HG03064 (cell line): ENCODE results near the gene OLIG1.

Source experiments
- ATAC-seq: cut with Tn5 transposase; IDR thresholded peaks from one replicate; pipeline ENCODE4 v1.9.1; 2021; ENCODE audit warnings: low read depth; ENCODE audit not compliant: unreplicated experiment

Gene OLIG1

GRCh38 chr21:33069994-33070743 is at the start of gene OLIG1:
OLIG1 (plus strand) TSS chr21:33070141; CDS start chr21:33070247, 106 bp downstream.
- no peak for ATAC-seq

DNA sequence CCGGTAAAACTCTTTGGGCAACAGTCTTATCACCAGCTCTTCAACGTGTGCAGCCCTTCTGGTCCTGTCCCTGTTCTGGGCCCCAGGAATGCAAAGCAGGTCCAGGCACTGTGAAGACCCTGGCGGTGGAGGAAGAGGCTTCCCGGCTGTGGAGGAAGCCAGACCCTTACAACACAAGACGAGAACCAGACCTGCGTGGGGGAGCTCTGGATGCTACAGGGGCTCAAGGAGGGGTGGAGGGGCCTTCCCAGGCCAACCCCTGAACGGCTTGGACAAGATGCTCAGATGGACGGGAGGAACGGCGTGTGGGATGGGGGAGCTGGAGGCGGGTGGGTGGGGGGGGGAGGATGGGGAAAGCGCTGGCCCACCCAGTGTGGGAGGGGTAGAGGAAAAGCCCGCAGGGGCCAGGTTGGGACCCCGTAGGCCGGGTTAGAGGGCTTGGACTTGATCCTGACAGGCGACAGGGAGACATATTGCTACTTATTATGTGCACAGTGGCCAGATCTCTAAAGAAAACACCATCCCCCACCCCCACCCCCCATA is 49.3 kb upstream of the OLIG1 start:
- ATAC-seq, result no peak

DNA sequence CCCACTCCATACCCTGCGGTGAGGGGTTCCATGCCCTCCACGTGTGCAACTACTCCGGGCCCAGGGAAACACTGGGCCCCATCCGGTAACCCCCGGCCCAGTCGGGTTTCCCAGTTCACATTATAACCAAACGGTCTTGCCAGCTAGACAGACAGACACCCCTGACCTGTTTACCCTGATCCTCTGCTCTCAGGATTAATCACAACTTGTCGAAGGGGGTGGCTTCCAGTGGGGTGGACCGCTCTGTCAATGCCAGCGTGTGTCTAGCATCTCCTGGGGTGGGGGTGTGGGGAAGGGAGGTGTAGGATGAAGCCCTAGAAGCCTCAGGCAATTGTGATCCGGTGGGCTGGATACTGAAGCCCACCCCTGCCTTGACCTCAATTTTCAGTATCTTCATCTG is 48.8 kb upstream of the OLIG1 start:
- ATAC-seq, result no peak

GRCh38 chr21:33021667-33022066 is 48.3 kb upstream of the OLIG1 start:
- no peak for ATAC-seq

- ATAC-seq, result no peak
Measured at GRCh38 chr21:33022489-33022827, 47.5 kb upstream of the OLIG1 start.

DNA sequence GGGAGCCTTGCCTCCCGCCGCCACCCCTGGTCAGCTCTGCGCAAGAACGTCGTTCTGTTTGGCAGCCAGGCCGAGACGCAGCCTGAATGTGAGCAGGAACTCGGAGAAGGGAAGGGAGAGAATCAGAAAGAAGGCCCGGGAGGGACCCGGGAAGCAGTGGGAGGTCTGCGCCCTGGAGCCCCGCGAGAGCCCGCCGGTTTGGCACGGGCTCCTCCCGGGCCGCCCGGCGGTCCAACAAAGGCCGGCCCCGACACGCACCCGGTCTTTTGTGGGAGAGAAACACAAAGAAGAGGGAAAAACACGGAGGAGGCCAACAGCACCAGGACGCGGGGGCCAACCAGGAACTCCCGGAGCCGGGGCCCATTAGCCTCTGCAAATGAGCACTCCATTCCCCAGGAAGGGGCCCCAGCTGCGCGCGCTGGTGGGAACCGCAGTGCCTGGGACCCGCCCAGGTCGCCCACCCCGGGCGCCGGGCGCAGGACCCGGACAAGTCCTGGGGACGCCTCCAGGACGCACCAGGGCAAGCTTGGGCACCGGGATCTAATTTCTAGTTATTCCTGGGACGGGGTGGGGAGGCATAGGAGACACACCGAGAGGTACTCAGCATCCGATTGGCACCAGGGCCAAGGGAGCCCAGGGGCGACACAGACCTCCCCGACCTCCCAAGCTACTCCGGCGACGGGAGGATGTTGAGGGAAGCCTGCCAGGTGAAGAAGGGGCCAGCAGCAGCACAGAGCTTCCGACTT is 46.9 kb upstream of the OLIG1 start:
- ATAC-seq, result no peak

DNA sequence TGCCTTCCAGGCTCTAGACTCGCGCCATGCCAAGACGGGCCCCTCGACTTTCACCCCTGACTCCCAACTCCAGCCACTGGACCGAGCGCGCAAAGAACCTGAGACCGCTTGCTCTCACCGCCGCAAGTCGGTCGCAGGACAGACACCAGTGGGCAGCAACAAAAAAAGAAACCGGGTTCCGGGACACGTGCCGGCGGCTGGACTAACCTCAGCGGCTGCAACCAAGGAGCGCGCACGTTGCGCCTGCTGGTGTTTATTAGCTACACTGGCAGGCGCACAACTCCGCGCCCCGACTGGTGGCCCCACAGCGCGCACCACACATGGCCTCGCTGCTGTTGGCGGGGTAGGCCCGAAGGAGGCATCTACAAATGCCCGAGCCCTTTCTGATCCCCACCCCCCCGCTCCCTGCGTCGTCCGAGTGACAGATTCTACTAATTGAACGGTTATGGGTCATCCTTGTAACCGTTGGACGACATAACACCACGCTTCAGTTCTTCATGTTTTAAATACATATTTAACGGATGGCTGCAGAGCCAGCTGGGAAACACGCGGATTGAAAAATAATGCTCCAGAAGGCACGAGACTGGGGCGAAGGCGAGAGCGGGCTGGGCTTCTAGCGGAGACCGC is 46.3 kb upstream of the OLIG1 start:
- no peak for ATAC-seq

GRCh38 chr21:33024201-33025103 is 45.5 kb upstream of the OLIG1 start:
- no peak for ATAC-seq

- ATAC-seq, result no peak
Measured at GRCh38 chr21:33025106-33025488, 44.8 kb upstream of the OLIG1 start.

DNA sequence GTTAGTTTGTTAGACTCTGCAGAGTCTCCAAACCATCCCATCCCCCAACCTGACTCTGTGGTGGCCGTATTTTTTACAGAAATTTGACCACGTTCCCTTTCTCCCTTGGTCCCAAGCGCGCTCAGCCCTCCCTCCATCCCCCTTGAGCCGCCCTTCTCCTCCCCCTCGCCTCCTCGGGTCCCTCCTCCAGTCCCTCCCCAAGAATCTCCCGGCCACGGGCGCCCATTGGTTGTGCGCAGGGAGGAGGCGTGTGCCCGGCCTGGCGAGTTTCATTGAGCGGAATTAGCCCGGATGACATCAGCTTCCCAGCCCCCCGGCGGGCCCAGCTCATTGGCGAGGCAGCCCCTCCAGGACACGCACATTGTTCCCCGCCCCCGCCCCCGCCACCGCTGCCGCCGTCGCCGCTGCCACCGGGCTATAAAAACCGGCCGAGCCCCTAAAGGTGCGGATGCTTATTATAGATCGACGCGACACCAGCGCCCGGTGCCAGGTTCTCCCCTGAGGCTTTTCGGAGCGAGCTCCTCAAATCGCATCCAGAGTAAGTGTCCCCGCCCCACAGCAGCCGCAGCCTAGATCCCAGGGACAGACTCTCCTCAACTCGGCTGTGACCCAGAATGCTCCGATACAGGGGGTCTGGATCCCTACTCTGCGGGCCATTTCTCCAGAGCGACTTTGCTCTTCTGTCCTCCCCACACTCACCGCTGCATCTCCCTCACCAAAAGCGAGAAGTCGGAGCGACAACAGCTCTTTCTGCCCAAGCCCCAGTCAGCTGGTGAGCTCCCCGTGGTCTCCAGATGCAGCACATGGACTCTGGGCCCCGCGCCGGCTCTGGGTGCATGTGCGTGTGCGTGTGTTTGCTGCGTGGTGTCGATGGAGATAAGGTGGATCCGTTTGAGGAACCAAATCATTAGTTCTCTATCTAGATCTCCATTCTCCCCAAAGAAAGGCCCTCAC is 44.2 kb upstream of the OLIG1 start, which contains the start of gene OLIG2:
OLIG2 (plus strand) TSS at position 447 of the 954 bp plus-strand sequence. CDS start 928 bp downstream, outside the sequence.
- no peak for ATAC-seq

DNA sequence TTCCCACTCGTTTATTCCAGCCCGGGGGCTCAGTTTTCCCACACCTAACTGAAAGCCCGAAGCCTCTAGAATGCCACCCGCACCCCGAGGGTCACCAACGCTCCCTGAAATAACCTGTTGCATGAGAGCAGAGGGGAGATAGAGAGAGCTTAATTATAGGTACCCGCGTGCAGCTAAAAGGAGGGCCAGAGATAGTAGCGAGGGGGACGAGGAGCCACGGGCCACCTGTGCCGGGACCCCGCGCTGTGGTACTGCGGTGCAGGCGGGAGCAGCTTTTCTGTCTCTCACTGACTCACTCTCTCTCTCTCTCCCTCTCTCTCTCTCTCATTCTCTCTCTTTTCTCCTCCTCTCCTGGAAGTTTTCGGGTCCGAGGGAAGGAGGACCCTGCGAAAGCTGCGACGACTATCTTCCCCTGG is 43.5 kb upstream of the OLIG1 start:
- no peak for ATAC-seq

GRCh38 chr21:33026878-33027400 is 43.0 kb upstream of the OLIG1 start:
- ATAC-seq, result no peak

GRCh38 chr21:33027401-33028286 is 42.3 kb upstream of the OLIG1 start:
- no peak for ATAC-seq

DNA sequence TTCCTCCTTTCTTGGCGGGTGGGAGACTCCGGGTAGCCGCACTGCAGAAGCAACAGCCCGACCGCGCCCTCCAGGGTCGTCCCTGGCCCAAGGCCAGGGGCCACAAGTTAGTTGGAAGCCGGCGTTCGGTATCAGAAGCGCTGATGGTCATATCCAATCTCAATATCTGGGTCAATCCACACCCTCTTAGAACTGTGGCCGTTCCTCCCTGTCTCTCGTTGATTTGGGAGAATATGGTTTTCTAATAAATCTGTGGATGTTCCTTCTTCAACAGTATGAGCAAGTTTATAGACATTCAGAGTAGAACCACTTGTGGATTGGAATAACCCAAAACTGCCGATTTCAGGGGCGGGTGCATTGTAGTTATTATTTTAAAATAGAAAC is 41.7 kb upstream of the OLIG1 start:
- ATAC-seq, result no peak

DNA sequence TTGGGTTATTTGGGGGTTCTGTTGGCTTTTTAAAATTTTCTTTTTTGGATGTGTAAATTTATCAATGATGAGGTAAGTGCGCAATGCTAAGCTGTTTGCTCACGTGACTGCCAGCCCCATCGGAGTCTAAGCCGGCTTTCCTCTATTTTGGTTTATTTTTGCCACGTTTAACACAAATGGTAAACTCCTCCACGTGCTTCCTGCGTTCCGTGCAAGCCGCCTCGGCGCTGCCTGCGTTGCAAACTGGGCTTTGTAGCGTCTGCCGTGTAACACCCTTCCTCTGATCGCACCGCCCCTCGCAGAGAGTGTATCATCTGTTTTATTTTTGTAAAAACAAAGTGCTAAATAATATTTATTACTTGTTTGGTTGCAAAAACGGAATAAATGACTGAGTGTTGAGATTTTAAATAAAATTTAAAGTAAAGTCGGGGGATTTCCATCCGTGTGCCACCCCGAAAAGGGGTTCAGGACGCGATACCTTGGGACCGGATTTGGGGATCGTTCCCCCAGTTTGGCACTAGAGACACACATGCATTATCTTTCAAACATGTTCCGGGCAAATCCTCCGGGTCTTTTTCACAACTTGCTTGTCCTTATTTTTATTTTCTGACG is 41.1 kb upstream of the OLIG1 start:
- ATAC-seq, result no peak

GRCh38 chr21:33029385-33029921 is 40.5 kb upstream of the OLIG1 start:
- no peak for ATAC-seq

DNA sequence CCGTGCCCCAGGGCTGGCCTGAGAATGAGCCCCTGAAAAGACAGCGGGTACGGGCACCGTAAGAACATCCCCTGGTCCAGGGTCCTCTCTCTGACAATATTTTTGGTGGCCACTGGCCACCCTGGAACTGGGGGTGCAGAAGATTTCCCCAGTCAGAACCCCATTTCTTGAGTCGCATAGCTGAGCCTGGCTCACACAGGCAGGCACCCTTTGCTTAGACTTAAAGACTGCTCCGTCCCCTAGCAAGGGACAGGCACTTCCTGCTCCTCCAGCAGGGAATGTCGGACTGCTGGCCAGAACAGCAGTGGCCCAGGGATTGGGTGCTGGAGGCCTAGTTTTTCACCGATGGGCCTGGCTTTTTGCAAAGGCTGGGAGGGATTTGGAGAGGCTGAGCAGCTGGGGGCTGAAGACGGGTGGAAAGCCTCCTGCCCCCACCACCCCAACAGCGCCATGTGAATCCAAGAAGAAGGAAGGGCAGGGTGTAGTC is 39.9 kb upstream of the OLIG1 start:
- no peak for ATAC-seq
